Cardiac muscle cell (in vitro differentiated cells and primary cell): ENCODE measurements around the gene FAM177B. TPM values are rescaled to one million over a fixed set of nuclear protein-coding genes. Genes with fewer than 3 reads are reported as not detected.
A peak's percentile ranks its signal among the peaks of the same experiment; 100 is the strongest.

ENCODE experiments used
- DNase-seq, 2 donors: peaks; one replicate each; pipeline versions ENCODE4 v3.0.0 to v3.0.0-alpha.2; 2010 to 2017; ENCODE audit warnings: low read depth in 1 of 2, low spot score in 1 of 2
- H3K27ac ChIP-seq: fragments of 200-600 bp; sonication (generic); 2 replicates; pipeline ENCODE4 v1.5.1; 2016
- H3K27me3 ChIP-seq: fragments of 200-600 bp; sonication (generic); 2 replicates; pipeline ENCODE4 v1.6.0; 2016; ENCODE audit warnings: control low read depth
- H3K36me3 ChIP-seq: fragments of 200-600 bp; sonication (generic); 2 replicates; pipeline ENCODE4 v1.5.1; 2016; ENCODE audit warnings: control low read depth
- H3K4me1 ChIP-seq: fragments of 200-600 bp; sonication (generic); 2 replicates; pipeline ENCODE4 v1.8.1; 2017; ENCODE audit warnings: low read depth, mild to moderate bottlenecking, mixed run types
- H3K4me3 ChIP-seq: fragments of 200-600 bp; sonication (generic); 2 replicates; pipeline ENCODE4 v1.5.1; 2016; ENCODE audit warnings: mild to moderate bottlenecking
- H3K9me3 ChIP-seq: fragments of 200-600 bp; sonication (generic); 2 replicates; pipeline ENCODE4 v1.5.1; 2017; ENCODE audit warnings: low read depth, mild to moderate bottlenecking, control low read depth
- polyA plus RNA-seq: library from polyadenylated mRNA; unstranded; fragments of >200 nt; fragmentation: Nextera tagmentation; extraction: Ambion mirVana; gene quantifications from 2 replicates; pipeline ENCODE4 v1.2.1, GENCODE V29; 2016
- total RNA-seq: library from RNA; depleted of rRNA; stranded (reverse); fragments of >200 nt; gene quantifications from 2 replicates; pipeline ENCODE4 v1.2.3, GENCODE V29; 2016
- TF ChIP-seq, protein P1 (sequence below): IDR thresholded peaks from 2 replicates; pipeline ENCODE4 v1.5.1; 2012; ENCODE audit warnings: low read depth, mild to moderate bottlenecking, low read length

The FAM177B gene
- total and polyA plus RNA-seq, 2 experiments from 2014 or later: not detected

DNA sequence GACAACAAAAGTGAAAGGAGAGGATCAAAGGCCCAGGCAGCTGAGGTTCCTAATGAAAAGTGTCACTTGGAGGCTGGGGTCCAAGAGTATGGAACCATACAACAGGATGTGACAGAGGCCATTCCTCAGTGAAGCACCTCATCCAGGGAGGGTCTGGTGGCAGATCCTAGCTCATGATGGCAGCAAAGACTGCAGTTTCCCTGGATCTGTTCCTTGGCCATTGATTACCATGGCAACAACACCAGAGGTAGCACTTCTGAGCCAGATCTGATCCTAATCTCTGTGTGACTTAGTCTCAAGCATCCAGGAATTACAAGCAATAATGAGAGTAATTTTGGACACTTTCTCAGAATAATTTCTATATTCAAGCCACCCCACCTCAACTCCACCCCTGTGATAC is 12.9 kb downstream of the FAM177B start:
- TF ChIP-seq, protein P1, sequence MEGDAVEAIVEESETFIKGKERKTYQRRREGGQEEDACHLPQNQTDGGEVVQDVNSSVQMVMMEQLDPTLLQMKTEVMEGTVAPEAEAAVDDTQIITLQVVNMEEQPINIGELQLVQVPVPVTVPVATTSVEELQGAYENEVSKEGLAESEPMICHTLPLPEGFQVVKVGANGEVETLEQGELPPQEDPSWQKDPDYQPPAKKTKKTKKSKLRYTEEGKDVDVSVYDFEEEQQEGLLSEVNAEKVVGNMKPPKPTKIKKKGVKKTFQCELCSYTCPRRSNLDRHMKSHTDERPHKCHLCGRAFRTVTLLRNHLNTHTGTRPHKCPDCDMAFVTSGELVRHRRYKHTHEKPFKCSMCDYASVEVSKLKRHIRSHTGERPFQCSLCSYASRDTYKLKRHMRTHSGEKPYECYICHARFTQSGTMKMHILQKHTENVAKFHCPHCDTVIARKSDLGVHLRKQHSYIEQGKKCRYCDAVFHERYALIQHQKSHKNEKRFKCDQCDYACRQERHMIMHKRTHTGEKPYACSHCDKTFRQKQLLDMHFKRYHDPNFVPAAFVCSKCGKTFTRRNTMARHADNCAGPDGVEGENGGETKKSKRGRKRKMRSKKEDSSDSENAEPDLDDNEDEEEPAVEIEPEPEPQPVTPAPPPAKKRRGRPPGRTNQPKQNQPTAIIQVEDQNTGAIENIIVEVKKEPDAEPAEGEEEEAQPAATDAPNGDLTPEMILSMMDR: no peak
- Histone ChIP-seq H3K4me1 (no peaks in the 10 kb centered on the region), H3K9me3 (no peaks in the 10 kb centered on the region), H3K4me3 (no peak overlapping the region), H3K36me3 (no peaks in the 10 kb centered on the region), H3K27ac (no peak overlapping the region), H3K27me3 (no peaks in the 10 kb centered on the region)
- DNase-seq: no peak

DNA sequence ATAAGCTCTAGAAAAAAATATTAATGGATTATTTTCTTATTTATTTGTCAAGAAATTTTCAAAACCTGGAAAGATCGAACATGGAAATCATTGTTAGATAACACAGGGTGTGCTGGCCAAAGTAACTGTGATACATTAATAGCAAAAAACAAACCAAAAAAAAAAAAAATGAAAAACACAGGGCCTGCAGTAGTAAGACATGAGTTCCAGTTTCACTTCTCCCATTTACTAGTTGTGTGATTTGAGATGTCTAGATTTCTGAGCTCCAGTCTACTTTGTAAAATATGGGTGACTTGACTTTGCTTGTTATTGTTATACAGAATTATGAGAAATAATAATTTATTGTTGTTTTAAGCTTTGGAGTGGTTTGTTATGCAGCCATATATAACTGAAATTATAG is 13.6 kb downstream of the FAM177B start:
- no peaks in the 10 kb centered on the region for H3K36me3 ChIP-seq
- H3K4me1 ChIP-seq: no peaks in the 10 kb centered on the region
- no peak for DNase-seq
- no peaks in the 10 kb centered on the region for H3K9me3 ChIP-seq
- no peak overlapping the region for H3K27ac ChIP-seq
- TF ChIP-seq, protein P1: no peak
- H3K27me3 ChIP-seq: no peaks in the 10 kb centered on the region
- no peak overlapping the region for H3K4me3 ChIP-seq

DNA sequence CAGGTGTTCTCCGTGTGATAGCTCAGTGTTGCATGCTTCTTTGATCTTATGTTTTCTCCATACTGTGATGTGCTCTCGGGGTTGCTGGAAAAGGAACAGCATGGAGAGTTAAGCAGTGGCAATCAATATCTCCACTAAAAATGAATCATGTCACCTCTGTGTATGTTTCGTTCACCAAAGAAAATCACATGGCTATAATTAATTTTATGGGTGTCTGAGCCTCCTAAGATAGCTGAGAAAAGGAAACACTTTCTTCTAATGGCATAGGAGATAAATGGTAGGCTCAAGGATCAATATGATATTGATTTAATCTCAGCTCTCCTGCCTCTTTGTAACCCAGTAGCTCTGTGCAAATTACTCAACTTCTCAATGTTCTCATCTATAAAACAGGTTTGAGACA is 14.3 kb downstream of the FAM177B start:
- no peak overlapping the region for H3K27ac ChIP-seq
- H3K9me3 ChIP-seq: no peaks in the 10 kb centered on the region
- H3K4me3 ChIP-seq: no peak overlapping the region
- no peaks in the 10 kb centered on the region for H3K36me3 ChIP-seq
- no peak for DNase-seq
- no peaks in the 10 kb centered on the region for H3K27me3 ChIP-seq
- TF ChIP-seq, protein P1: no peak
- H3K4me1 ChIP-seq: no peaks in the 10 kb centered on the region

DNA sequence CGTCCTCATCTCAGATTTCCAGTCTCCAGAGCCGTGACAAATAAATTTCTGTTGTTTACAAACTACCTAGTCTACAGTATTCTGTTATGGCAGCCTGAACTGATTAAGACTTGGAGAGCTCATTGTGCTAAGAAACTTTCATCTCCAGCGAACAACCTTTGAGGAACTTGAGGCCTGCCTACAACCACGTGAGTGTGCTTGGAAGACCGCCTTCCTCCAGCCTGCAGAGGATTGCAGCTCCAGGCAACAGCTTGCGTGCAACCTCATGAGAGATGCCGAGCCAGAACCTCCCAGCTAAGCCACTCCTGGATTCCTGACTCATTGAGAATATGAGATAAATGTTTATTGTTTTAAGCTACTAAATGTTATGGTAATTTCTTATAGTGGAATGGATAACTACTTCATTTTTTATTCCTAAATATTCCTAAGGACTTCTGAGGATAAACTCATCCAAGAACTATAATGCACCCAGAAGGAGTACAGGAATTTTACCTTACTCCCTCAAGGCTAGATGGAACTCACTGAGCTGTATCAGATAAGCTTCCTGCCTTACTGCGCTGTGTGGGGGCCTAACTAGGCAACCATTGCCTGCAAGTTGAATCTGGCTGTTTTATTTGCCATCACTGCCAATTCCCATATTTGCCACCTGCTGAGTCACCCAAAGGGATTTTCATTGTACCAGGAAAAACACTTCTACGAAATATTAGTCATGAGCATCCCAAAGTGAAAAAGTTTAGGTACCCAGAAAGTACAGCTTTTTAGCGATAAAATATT is 17.6 kb downstream of the FAM177B start:
- H3K27ac ChIP-seq: no peak overlapping the region
- TF ChIP-seq, protein P1: no peak

DNA sequence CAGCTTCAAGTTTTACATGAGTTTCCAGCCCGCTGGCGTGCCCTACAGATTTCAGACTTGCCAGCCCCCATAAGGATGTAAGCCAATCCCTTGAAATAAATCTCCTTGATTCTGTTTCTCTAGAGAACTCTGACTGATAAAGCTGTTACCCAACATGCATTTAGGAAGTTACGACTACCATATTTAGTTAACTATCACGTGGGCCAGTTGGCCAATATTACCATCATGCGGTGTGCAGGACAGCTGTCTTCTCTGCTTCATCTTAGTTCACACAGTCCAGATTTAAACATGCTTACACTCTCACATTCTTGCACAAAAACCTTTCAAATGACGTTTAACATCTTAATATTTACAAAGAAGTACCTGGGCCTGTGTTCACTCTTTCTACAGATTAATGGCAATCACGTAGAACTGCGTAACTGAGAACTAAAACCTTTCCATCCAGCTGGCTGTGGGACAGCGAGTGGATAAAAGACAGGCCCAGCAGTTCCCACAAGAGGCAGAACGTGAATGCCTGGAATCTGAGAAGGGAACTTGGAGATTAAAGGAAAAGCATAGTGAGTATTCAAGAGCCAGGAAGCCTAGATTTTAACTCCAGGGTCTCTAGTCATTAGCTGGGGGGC is 20.8 kb downstream of the FAM177B start:
- DNase-seq: peak; percentile 36 to 58
- Histone ChIP-seq H3K4me1 (peaks cover 11% of the 10 kb centered on the region), H3K27me3 (no peaks in the 10 kb centered on the region), H3K9me3 (no peaks in the 10 kb centered on the region), H3K4me3 (no peak overlapping the region), H3K27ac (peak overlapping the region; percentile 76), H3K36me3 (no peaks in the 10 kb centered on the region)
- TF ChIP-seq, protein P1: no peak

More for the DNA sequence above, 17.6 kb downstream of the FAM177B start:
- no peaks in the 10 kb centered on the region for H3K36me3 ChIP-seq
- H3K27me3 ChIP-seq: no peaks in the 10 kb centered on the region
- peaks cover 11% of the 10 kb centered on the region for H3K4me1 ChIP-seq
- H3K9me3 ChIP-seq: no peaks in the 10 kb centered on the region
- DNase-seq: peak in 1 of 2 donors; percentile 93
- no peak overlapping the region for H3K4me3 ChIP-seq
